ENCODE measurements around the gene CCDC9. TPM values are rescaled to one million over a fixed set of nuclear protein-coding genes. Genes with fewer than 3 reads are reported as not detected.

The CCDC9 gene
- total RNA-seq, result 24.6 and 26.1 TPM in 2 replicates
- long read RNA-seq, result 0 reads

GRCh38 chr19:47255879-47256692, at the start of gene CCDC9:
Gene CCDC9, plus strand, starts transcription at chr19:47256525. Its CDS starts 1,876 bp downstream, at chr19:47258401.
- Mint-ChIP-seq H3K4me1 (peaks cover 31% of the 10 kb centered on the region), H3K36me3 (ENCODE audit: low read depth) (peaks cover 4% of the 10 kb centered on the region), H3K9me3 (no peaks in the 10 kb centered on the region), H3K27ac (ENCODE audit: unreplicated experiment) (peak within 1 kb of the TSS; percentile 99), H3K4me3 (peak within 1 kb of the TSS; percentile 98), H3K27me3 (ENCODE audit: low read depth) (no peaks in the 10 kb centered on the region)
- TF ChIP-seq CTCF (conservative IDR thresholded peaks at IDR 0.05), result no peak
- peak; percentile 90 for DNase-seq (ENCODE audit: low read depth, low spot score)

GRCh38 chr19:47209319-47210179, 46.8 kb upstream of the CCDC9 start:
- H3K27ac Mint-ChIP-seq (ENCODE audit: unreplicated experiment), result peak overlapping the region; percentile 71
- no peak overlapping the region for H3K4me3 Mint-ChIP-seq
- TF ChIP-seq CTCF (conservative IDR thresholded peaks at IDR 0.05), result no peak
- H3K4me1 Mint-ChIP-seq, result peaks cover 10% of the 10 kb centered on the region
- no peaks in the 10 kb centered on the region for H3K27me3 Mint-ChIP-seq (ENCODE audit: low read depth)
- H3K9me3 Mint-ChIP-seq, result no peaks in the 10 kb centered on the region
- DNase-seq (ENCODE audit: low read depth, low spot score), result no peak
- peaks cover 11% of the 10 kb centered on the region for H3K36me3 Mint-ChIP-seq (ENCODE audit: low read depth)

- peaks cover 10% of the 10 kb centered on the region for H3K36me3 Mint-ChIP-seq (ENCODE audit: low read depth)
- H3K4me1 Mint-ChIP-seq, result peaks cover 10% of the 10 kb centered on the region
- no peak for DNase-seq (ENCODE audit: low read depth, low spot score)
- H3K4me3 Mint-ChIP-seq, result no peak overlapping the region
- H3K27ac Mint-ChIP-seq (ENCODE audit: unreplicated experiment), result no peak overlapping the region
- H3K9me3 Mint-ChIP-seq, result no peaks in the 10 kb centered on the region
- TF ChIP-seq CTCF (conservative IDR thresholded peaks at IDR 0.05), result no peak
- no peaks in the 10 kb centered on the region for H3K27me3 Mint-ChIP-seq (ENCODE audit: low read depth)
Measured at GRCh38 chr19:47210180-47210490, 46.2 kb upstream of the CCDC9 start.

GRCh38 chr19:47210689-47211316, 45.5 kb upstream of the CCDC9 start:
- Mint-ChIP-seq H3K4me1 (peaks cover 10% of the 10 kb centered on the region), H3K27me3 (ENCODE audit: low read depth) (no peaks in the 10 kb centered on the region), H3K4me3 (no peak overlapping the region), H3K9me3 (no peaks in the 10 kb centered on the region), H3K36me3 (ENCODE audit: low read depth) (peaks cover 8% of the 10 kb centered on the region), H3K27ac (ENCODE audit: unreplicated experiment) (peak overlapping the region; percentile 8)
- DNase-seq (ENCODE audit: low read depth, low spot score), result peak; percentile 86
- TF ChIP-seq CTCF (conservative IDR thresholded peaks at IDR 0.05), result peak; percentile 82

GRCh38 chr19:47215581-47215980, 40.7 kb upstream of the CCDC9 start:
- H3K4me3 Mint-ChIP-seq, result no peak overlapping the region
- no peaks in the 10 kb centered on the region for H3K27me3 Mint-ChIP-seq (ENCODE audit: low read depth)
- H3K27ac Mint-ChIP-seq (ENCODE audit: unreplicated experiment), result no peak overlapping the region
- H3K36me3 Mint-ChIP-seq (ENCODE audit: low read depth), result no peaks in the 10 kb centered on the region
- H3K4me1 Mint-ChIP-seq, result peaks cover 7% of the 10 kb centered on the region
- DNase-seq (ENCODE audit: low read depth, low spot score), result no peak
- no peaks in the 10 kb centered on the region for H3K9me3 Mint-ChIP-seq
- TF ChIP-seq CTCF (conservative IDR thresholded peaks at IDR 0.05), result no peak

Data from neural crest cell (in vitro differentiated cells).